Regular cardiac myocyte (primary cell): ENCODE measurements around the gene ELMOD3. TPM values are rescaled to one million over a fixed set of nuclear protein-coding genes. Genes with fewer than 3 reads are reported as not detected.

Experiments
- total RNA-seq: library from RNA; depleted of rRNA; stranded (reverse); fragments of >200 nt; gene quantifications from 2 replicates; pipeline ENCODE4 v1.2.3, GENCODE V29; 2014

Gene ELMOD3
- 14.2 and 19.2 TPM in 2 replicates for total RNA-seq

GRCh38 chr2:85354286-85355072, at the start of gene ELMOD3, which contains the start of gene RETSAT:
Gene ELMOD3, plus strand, starts transcription at chr2:85354769. Its CDS starts 2,430 bp downstream, at chr2:85357199.
Gene RETSAT, minus strand, starts transcription at chr2:85354528. Its CDS starts 21 bp downstream, at chr2:85354507.

GRCh38 chr2:85327822-85328617, 26.5 kb upstream of the ELMOD3 start, which contains the start of gene TGOLN2:
Gene TGOLN2, minus strand, starts transcription at chr2:85327989. Its CDS starts 27 bp downstream, at chr2:85327962.

GRCh38 chr2:85409845-85410583, 55.4 kb downstream of the ELMOD3 start, which contains the start of gene CAPG:
Gene CAPG, minus strand, starts transcription at chr2:85410366. Its CDS starts 8,221 bp downstream, at chr2:85402145.

GRCh38 chr2:85418132-85419008, 63.8 kb downstream of the ELMOD3 start, which contains the start of gene SH2D6:
Gene SH2D6, plus strand, starts transcription at chr2:85418714. Its CDS starts 10,752 bp downstream, at chr2:85429466.

Other genes starting within 250 kb of the ELMOD3 start
- gene TCF7L1, start 221.4 kb upstream of the ELMOD3 start, total RNA-seq = 1.3 and 2.3 TPM in 2 replicates
- 105 and 132 TPM in 2 replicates for gene TGOLN2, start 26.8 kb upstream of the ELMOD3 start, total RNA-seq
- 57.7 and 86.0 TPM in 2 replicates for gene RETSAT, start 241 bp upstream of the ELMOD3 start, total RNA-seq
- gene CAPG, start 55.6 kb downstream of the ELMOD3 start, total RNA-seq = 22.8 and 28.4 TPM in 2 replicates
- not detected in 2 replicates for gene SH2D6, start 63.9 kb downstream of the ELMOD3 start, total RNA-seq
- gene MAT2A, start 184.4 kb downstream of the ELMOD3 start, total RNA-seq = 38.9 and 103 TPM in 2 replicates
- 67.3 and 74.7 TPM in 2 replicates for gene GGCX, start 206.7 kb downstream of the ELMOD3 start, total RNA-seq
- gene VAMP8, start 222.8 kb downstream of the ELMOD3 start, total RNA-seq = 2.5 and 6.7 TPM in 2 replicates
- gene VAMP5, start 229.7 kb downstream of the ELMOD3 start, total RNA-seq = 35.8 and 68.6 TPM in 2 replicates
- gene RNF181, start 241.0 kb downstream of the ELMOD3 start, total RNA-seq = 230 and 232 TPM in 2 replicates
- gene TMEM150A, start 247.9 kb downstream of the ELMOD3 start, total RNA-seq = 7.5 and 8.5 TPM in 2 replicates